Islet of Langerhans (tissue), 1 donor: ENCODE data around the gene ELAVL1.

Experiments
- FAIRE-seq: peaks from one replicate; lab custom pipeline; 2011; peaks lifted over from hg19 to GRCh38; lab: Jason Lieb, UNC

The ELAVL1 gene

DNA sequence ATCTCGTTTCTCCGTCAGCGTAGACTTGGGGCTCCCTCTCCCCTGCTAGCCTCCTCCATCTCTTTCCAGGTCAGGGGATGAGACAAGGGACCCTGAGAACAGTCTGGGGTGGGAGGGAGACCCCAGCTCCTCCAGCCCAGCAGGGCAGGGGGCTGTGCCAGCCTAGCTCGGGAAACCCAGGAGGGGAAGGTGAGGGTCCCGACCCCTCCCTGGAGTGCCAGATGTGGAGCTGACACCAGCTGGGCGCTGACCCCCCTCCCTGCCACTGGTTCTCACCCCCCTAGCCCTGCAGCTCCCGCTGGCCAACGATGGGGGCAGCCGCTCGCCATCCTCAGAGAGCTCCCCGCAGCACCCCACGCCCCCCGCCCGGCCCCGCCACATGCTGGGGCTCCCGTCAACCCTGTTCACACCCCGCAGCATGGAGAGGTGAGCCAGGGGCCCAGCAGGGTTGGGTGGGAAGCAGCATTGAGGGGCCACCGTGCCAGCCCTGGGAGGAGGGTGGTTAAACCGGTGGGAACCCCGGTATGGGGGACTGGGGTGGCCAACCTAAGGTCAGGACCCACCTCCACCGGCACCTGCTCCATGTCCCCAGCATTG lies 95.9 kb downstream of the ELAVL1 start:
- no peak for FAIRE-seq

DNA sequence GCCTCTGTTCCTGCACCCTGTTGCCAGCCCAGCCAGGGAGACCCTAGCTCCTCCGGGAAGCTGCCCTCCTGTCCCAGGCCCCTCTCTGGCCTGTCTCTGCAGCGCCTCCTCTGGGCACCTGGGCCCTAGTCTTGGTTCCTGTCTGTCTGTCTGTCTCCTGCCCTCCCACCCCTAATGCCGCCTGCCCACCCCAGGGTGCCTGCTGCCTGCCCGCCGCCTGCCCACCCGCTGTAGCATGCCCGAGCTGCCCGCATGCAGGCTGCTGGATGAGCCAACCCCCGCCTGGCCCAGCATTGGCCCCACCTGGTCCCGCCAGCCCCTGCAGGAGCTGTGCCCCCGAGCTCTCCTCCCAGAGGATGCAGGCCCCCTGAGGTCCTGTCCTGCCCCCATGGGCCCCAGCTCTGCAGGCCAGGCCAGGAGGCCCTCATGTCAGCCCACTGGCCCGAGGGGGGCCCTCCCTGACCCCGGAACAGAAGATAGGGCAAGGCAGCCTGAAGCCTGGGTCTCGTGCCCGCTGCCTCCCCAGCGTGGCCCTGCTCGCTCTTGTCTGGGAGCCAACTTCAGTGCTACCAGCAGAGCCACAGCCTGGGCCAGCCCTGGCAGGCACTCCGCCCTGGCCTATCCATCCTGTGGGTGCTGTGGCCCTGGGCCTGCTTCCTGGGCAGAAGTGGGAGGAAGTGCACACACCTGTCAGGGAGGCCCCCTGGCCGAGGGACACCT lies 96.5 kb downstream of the ELAVL1 start:
- no peak for FAIRE-seq
